Activated T-cell treated with anti-CD3 and anti-CD28 coated beads, Interleukin-2, amount 50 U/mL, for 24 hours (primary cell): ENCODE data around the gene KCNQ1.
A peak's percentile ranks its signal among the peaks of the same experiment; 100 is the strongest.

Source experiments
- DNase-seq: peaks from one replicate; pipeline ENCODE4 v3.0.0-alpha.2; 2020
- H3K27ac Mint-ChIP-seq: 2 replicates; pipeline ENCODE4 v1.8.0; 2020; ENCODE audit warnings: mild to moderate bottlenecking, mixed read lengths
- H3K27me3 Mint-ChIP-seq: 2 replicates; pipeline ENCODE4 v1.8.0; 2020; ENCODE audit warnings: mixed read lengths
- H3K36me3 Mint-ChIP-seq: 2 replicates; pipeline ENCODE4 v1.8.0; 2020; ENCODE audit warnings: low read depth, mixed read lengths
- H3K4me1 Mint-ChIP-seq: 2 replicates; pipeline ENCODE4 v1.8.0; 2020; ENCODE audit warnings: low read depth, mixed read lengths
- H3K4me3 Mint-ChIP-seq: 2 replicates; pipeline ENCODE4 v1.8.0; 2020; ENCODE audit warnings: mild to moderate bottlenecking, moderate library complexity, mixed read lengths
- H3K9me3 Mint-ChIP-seq: 2 replicates; pipeline ENCODE4 v1.8.0; 2020; ENCODE audit warnings: mixed read lengths

The KCNQ1 gene

DNA sequence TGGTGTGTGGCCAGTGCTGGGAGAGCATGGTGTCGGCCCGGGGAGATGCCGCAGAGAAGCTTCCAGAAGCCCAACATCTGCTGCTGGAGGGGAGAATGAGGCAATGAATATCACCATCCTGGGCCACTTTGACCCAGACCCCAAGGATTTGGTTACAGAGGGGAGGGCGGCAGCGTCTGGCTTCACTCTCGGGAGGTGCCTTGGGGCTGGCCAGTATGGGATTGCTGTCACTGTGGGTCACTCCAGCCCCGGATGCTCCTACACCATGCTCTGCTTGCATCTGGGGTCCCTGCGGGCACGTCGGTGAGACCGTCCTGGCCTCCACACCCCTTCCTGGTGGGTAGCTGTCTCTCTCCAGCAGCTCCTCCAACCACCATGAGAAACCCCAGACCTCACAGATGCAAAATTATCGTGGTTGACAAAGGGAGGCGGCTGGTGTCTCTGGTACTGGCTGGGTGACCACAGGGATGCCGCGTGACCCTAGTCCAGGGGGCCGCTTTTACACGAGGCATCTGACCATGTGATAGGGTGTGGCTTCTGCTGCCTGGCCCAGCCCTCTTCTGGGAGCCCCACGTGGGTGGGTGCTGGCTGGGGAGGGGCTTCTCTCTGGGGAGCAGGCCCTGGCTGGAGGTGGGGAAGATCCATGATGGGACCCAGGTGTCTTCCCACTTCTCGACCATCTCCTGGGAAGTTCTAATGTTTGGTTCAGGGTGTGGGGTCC, 5.7 kb downstream of the KCNQ1 start:
- Mint-ChIP-seq H3K4me3 (no peak overlapping the region), H3K4me1 (peaks cover 19% of the 10 kb centered on the region), H3K27me3 (no peaks in the 10 kb centered on the region), H3K9me3 (no peaks in the 10 kb centered on the region), H3K36me3 (no peaks in the 10 kb centered on the region), H3K27ac (no peak overlapping the region)
- no peak for DNase-seq

DNA sequence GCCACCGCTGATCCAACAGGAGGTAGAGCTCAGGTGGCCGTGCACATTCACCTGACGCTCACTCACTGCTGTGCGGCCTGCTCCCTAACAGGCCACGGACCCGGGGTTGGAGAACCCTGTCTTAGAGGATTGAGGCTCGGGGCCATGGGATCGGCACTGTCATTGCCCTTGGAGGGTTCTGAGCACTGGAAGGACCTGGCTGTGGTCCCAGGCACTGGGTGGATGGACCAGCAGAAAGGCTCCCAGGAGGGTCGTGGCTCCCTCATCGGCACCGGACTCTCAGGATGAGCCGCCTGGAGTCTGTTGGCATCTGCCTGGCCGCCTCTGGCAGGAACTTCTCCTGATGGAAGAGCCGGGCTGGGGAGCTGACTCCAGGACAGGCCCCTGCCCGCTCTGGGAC, 6.5 kb downstream of the KCNQ1 start:
- no peak overlapping the region for H3K4me3 Mint-ChIP-seq
- no peaks in the 10 kb centered on the region for H3K27me3 Mint-ChIP-seq
- H3K36me3 Mint-ChIP-seq: no peaks in the 10 kb centered on the region
- no peak for DNase-seq
- no peaks in the 10 kb centered on the region for H3K9me3 Mint-ChIP-seq
- H3K4me1 Mint-ChIP-seq: peaks cover 15% of the 10 kb centered on the region
- H3K27ac Mint-ChIP-seq: no peak overlapping the region

DNA sequence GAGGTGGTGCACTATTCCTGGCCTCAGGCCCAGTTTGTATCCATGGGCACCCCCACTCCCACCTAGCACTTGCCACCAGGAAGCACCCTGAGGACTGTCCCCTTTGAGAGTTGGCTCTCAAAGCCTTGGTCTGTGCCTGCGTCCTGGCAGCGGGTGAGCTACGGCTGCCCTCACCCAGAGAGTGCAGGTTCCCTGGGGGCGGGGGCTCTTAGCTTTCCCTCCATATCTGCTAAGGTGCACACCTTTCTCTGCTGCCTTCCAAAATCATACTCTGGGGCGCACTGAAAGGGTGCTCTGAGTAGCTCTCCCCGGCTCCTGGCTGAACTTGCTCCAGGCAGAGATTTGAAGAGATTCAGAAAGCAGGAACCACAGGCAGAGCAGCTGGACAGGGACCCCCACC, 7.1 kb downstream of the KCNQ1 start:
- H3K36me3 Mint-ChIP-seq: no peaks in the 10 kb centered on the region
- H3K4me1 Mint-ChIP-seq: peaks cover 10% of the 10 kb centered on the region
- no peaks in the 10 kb centered on the region for H3K9me3 Mint-ChIP-seq
- H3K4me3 Mint-ChIP-seq: no peak overlapping the region
- no peaks in the 10 kb centered on the region for H3K27me3 Mint-ChIP-seq
- no peak for DNase-seq
- no peak overlapping the region for H3K27ac Mint-ChIP-seq

DNA sequence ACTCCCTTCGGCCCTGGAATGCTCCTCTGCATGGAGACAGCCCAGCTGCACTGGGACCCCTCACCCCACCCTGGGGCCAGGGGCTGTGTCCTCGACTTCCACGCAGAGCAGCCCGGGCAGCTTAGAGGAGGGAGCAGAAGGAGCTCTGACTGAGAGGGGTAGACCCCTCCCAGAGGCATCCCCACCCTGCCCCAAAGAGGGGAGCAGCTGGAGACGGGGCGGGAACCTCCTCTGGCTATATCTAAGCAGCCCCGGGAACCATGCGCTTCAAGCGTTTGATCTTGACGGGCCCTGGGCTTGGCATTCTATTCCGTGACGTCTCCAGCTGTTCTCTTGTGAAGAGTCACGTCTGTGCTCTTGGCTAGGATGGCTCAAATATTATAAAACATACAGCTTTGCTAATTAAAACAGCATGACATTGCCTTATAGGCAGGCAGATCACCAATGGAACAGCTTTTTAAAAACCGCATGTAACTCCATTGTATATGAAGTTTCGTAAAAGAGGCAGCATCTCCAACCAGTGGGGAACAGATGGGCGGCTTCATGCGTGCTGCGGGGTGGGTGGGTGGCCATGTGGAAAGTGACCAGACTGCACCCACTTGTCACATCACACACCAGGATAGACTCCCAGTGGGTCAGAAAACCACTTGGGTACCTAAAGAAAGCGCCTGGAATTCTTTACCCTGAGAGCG, 7.7 kb downstream of the KCNQ1 start:
- Mint-ChIP-seq H3K4me3 (no peak overlapping the region), H3K36me3 (no peaks in the 10 kb centered on the region), H3K27ac (no peak overlapping the region), H3K27me3 (no peaks in the 10 kb centered on the region), H3K4me1 (peaks cover 4% of the 10 kb centered on the region), H3K9me3 (no peaks in the 10 kb centered on the region)
- DNase-seq: no peak

DNA sequence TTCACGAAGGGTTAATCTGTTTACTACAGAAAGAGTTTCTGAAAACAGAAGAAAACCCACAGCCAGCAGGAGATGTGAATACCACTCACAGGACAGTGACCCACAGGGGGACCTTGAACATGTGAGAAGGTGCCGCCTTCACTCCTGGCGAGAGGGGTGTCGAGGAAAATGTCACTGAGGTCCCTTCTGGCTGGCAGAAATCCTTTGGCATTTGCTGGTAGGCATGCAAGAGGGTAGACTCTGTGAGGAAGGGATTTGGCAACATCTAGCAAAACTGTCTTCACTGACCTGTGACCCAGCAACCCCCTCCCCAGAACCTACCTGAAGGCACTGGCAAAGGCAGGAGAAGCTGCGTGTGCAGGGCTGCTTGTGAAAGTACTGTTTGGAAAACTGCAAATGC, 8.6 kb downstream of the KCNQ1 start:
- Mint-ChIP-seq H3K27me3 (no peaks in the 10 kb centered on the region), H3K27ac (no peak overlapping the region), H3K4me3 (no peak overlapping the region), H3K4me1 (no peaks in the 10 kb centered on the region), H3K9me3 (no peaks in the 10 kb centered on the region), H3K36me3 (no peaks in the 10 kb centered on the region)
- no peak for DNase-seq

DNA sequence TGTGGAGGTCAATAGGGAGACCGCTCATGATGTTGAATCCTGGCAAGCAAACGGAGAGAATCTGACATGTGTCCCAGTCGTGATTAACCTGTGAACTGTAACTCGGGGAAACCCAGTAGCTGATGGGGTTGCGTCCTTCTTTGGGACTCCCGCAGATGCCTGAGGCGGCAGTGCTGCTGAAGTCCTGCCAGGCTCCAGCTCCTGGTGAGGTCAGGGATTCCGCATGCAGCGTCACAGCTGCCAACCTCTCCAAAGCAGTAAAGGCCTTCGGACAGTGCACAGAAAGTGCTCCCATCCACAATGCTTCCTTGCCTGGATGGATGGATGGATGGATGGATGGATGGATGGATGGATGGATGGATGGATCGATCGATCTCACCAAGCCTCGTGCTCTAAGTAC, 13.5 kb downstream of the KCNQ1 start:
- Mint-ChIP-seq H3K27ac (no peak overlapping the region), H3K4me3 (no peak overlapping the region), H3K4me1 (peaks cover 21% of the 10 kb centered on the region), H3K36me3 (no peaks in the 10 kb centered on the region), H3K27me3 (no peaks in the 10 kb centered on the region), H3K9me3 (no peaks in the 10 kb centered on the region)
- peak; percentile 15 for DNase-seq

DNA sequence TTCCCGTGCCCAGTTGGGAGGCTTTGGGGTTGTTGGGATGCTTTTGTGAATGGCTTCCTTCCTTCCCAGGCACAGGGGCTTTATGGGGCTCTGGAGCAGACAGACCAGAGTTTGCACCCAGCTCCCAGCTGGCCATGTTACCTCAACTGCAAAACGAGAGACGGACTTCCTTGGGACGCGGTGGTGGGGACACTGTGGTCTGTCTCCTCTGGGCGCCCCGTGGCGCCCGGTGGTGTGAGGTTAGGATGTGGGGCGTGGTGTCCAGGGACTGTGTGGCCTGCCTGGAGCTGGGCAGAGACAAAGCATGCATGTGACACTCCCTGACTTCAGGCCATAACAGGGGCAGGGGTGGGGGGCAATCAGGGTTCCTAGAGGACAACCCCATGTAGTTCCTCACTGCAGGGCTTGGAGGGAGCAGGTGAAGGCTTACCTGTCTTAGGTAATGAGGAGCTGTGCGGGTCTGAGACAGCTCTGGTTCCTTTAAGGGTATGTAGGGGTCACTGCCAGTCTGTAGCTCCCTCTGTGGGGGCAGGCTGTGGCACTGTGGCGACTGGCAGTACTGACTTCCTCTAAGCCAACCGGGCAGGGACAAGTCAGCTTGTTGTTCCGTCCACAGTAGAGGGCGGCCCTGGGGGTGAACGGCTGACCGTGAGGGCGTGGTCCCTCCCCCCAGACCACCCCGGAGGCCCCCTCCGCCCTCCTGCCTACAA, 14.4 kb downstream of the KCNQ1 start:
- no peaks in the 10 kb centered on the region for H3K27me3 Mint-ChIP-seq
- H3K27ac Mint-ChIP-seq: no peak overlapping the region
- H3K36me3 Mint-ChIP-seq: no peaks in the 10 kb centered on the region
- H3K4me3 Mint-ChIP-seq: no peak overlapping the region
- H3K4me1 Mint-ChIP-seq: peaks cover 28% of the 10 kb centered on the region
- no peaks in the 10 kb centered on the region for H3K9me3 Mint-ChIP-seq
- DNase-seq: peak; percentile 26

DNA sequence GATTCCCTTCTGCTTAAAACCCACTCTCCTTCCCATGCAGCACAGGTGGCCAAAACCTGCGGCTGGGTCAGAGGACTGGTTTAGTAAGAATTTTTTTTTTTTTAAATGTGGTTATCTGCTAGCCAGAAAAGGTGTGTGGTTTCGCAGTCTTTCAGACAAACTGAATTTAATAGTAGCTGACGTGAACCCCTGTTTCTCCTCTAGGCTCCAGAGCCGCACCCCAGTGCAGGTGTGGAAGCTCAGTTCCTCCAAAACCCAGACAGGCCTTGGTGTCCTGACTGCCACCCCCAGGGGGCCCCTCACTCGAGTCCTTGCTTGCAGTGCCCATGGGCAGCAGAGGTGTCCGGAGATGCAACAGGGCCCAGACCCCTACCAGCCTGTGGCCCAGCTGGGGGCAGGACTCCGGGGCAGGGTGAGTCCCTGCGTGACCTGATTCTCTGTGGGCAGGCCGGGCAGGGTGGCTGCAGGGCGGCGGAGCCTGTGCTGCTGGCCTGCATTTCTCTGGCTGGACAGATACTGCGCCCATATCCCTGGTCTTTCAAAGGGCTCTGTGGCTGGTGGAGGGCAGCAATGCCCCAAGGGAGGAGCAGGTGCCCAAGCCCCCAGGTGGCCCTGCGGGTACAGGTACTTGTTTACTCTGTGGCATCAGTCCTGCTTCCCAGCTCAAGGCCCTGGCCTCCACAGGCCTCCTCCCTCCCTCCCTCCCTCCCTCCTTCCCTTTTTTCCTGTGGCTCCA, 15.2 kb downstream of the KCNQ1 start:
- Mint-ChIP-seq H3K4me3 (no peak overlapping the region), H3K9me3 (no peaks in the 10 kb centered on the region), H3K27ac (no peak overlapping the region), H3K4me1 (peaks cover 33% of the 10 kb centered on the region), H3K27me3 (no peaks in the 10 kb centered on the region), H3K36me3 (no peaks in the 10 kb centered on the region)
- DNase-seq: peak; percentile 29

DNA sequence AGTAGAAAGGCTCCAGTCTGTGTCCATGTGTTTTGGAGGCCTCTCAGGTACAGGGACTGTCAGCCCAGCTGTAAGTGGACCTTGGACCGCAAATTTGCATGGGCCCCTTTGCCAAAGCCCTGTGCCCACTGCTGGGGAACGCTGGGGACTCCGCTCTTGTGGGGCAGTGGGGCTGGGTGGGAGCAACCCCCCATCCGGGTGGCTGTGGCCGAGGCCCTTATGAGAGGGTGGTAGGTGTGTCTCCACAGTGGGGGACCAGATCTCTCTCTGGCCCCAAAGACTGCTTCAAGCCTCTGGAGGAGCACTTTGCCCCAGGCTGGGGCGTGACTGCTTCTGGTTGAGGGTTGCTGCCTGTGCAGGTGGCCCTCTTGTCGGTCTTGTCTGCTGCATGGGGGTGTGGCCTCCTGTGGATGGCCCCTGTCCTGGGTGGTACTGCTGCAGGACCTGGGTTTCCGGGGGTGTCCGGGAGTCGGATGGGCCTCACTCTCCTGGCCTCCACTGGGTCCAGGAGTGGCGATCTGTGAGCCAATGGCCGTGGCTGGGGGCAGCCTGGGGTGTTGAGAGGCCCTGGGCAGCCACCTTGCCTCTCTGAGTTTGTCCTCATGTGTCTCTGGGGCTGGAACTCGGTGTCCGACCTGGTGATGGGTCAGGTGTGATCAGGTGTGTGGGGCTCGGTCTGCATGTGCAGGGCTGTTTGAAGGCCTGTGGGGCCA, 15.9 kb downstream of the KCNQ1 start:
- no peaks in the 10 kb centered on the region for H3K27me3 Mint-ChIP-seq
- H3K4me1 Mint-ChIP-seq: peaks cover 35% of the 10 kb centered on the region
- H3K4me3 Mint-ChIP-seq: no peak overlapping the region
- peak; percentile 24 for DNase-seq
- H3K9me3 Mint-ChIP-seq: no peaks in the 10 kb centered on the region
- H3K36me3 Mint-ChIP-seq: no peaks in the 10 kb centered on the region
- no peak overlapping the region for H3K27ac Mint-ChIP-seq

DNA sequence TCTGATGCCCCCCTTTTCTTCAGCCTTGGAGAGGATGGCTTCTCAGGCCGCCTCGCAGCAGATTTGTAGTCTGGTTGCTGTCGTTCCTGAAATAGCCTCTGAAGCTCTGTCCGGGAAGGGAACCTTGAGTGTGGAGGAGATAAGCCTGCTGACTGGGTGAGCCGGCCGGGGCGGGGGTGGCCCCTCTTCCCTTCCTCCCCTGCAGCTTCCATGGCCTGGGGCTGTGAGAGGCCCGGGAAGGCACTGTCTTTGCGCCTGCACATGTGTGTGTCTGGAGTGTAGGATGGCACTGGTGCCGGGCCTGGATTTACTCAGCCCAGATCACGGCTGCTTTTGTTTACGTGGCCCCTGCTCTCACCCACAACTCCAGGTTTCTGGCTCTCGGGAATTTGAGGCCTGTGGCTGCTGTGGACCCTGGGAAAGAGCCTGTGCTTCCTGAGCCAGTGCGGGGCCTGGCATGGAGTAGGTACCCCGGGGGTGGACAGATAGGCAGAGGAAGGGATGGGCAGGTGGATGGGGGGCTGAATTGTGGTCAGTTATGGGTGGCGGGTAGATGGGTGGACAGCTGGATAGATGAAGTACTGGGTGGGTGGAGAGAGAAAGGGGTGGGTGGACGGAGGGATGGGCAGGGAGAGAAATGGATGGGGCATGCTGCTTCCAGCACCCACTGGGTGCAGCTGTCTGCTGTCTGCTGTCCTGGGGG, 16.6 kb downstream of the KCNQ1 start:
- peak; percentile 20 for DNase-seq
- no peaks in the 10 kb centered on the region for H3K9me3 Mint-ChIP-seq
- H3K27ac Mint-ChIP-seq: no peak overlapping the region
- H3K4me1 Mint-ChIP-seq: peaks cover 42% of the 10 kb centered on the region
- no peak overlapping the region for H3K4me3 Mint-ChIP-seq
- H3K36me3 Mint-ChIP-seq: no peaks in the 10 kb centered on the region
- no peaks in the 10 kb centered on the region for H3K27me3 Mint-ChIP-seq

DNA sequence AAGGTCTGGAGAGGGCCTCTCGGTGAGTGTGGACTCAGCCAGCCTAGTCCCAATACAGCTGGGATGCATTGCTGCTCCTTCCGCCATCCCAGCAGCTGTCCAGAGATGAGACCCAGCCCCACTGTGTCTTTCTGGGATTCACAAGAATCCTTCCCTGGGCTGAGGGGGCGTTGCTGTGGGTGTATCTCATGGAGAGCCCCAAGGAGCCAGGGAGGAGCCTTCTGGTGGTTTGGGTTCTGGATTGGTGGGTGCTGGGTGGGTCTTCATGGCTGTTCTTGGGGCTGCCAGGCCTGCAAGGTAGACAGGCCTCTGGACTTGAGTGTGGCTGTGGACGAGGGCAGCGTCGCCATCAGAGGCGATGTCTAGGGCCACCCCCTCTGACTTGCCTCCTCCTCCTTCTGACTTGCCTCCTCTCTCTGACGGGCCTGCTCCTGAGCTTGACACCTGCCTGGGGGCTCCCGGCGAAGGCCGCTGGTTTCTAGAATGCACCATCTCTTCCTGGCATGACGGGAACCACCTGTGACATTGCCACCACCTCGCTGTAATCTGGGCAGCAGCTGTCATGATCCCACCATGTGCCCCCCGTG, 17.2 kb downstream of the KCNQ1 start:
- Mint-ChIP-seq H3K4me1 (peaks cover 48% of the 10 kb centered on the region), H3K36me3 (no peaks in the 10 kb centered on the region), H3K9me3 (no peaks in the 10 kb centered on the region), H3K4me3 (no peak overlapping the region), H3K27me3 (no peaks in the 10 kb centered on the region), H3K27ac (no peak overlapping the region)
- peak; percentile 28 for DNase-seq

DNA sequence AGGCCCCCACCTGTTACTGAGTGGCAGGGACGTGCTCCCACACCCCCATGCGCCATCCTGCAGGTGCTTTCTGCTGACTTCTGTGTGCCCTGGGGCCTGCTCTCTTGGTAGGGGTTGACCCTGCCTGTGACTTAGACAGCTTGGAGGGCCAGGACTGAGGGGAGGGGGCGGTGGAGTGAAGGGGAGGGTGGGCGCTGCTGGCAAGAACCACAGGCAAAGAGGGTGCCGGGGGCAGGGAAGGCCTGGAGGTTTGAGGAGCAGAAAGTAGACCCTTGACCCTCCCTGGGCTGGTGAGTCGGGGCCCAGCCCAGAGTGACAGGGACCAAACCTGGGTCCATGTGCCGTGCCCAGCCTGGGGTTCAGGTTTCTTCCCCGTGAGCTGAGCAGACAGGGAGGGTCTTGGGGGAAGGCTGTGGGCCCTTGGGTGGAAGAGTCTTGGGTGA, 17.8 kb downstream of the KCNQ1 start:
- no peak overlapping the region for H3K4me3 Mint-ChIP-seq
- H3K27me3 Mint-ChIP-seq: no peaks in the 10 kb centered on the region
- H3K27ac Mint-ChIP-seq: no peak overlapping the region
- no peaks in the 10 kb centered on the region for H3K36me3 Mint-ChIP-seq
- H3K4me1 Mint-ChIP-seq: peaks cover 54% of the 10 kb centered on the region
- H3K9me3 Mint-ChIP-seq: no peaks in the 10 kb centered on the region
- DNase-seq: no peak

DNA sequence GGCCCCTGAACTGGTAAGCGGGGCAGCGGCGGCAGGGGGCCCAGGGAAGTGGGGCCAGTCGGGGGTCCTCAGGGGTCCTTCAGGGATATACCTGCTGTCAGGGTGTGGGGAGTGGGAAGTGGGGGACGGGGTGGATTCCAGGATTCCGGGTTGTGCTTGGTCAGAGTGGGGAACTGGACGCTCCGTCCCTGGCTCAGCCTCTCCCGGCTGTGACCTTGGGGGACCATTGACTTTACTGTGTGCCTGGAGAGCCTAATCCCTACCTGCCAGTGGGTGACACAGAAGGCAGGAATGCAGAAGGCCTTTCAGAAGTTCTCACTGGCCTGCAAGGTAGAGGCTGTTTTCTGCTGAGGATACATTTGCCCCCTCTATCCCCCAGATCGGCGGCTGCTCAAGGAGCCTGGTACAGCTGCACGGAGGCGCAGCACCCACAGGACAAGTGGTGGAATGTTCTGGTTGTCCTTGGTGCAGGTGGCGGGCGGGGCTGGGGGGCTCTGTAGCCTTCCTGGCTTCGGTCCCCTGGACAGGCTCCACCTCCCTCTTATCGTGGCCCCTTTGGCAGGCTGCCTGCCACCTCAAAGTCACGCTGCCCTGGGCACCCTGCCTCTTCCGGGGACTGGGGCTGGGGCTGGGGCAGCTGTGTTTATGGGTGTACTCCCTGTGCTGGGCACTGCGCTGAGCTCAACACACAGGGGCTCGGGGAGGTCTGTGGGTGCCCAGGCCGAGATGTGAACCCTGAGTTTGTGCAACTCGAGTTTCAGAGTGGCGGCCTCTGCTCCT, 18.4 kb downstream of the KCNQ1 start:
- peak; percentile 37 for DNase-seq
- H3K36me3 Mint-ChIP-seq: no peaks in the 10 kb centered on the region
- H3K9me3 Mint-ChIP-seq: no peaks in the 10 kb centered on the region
- peaks cover 59% of the 10 kb centered on the region for H3K4me1 Mint-ChIP-seq
- no peak overlapping the region for H3K27ac Mint-ChIP-seq
- no peaks in the 10 kb centered on the region for H3K27me3 Mint-ChIP-seq
- H3K4me3 Mint-ChIP-seq: no peak overlapping the region
